ENCODE data around the gene SYNGR2.
"Not testable (repeated sequence)": the region's sequence is repeated elsewhere in the genome, so short reads cannot be mapped to it uniquely, and the experiment has no call there.

The SYNGR2 gene

DNA sequence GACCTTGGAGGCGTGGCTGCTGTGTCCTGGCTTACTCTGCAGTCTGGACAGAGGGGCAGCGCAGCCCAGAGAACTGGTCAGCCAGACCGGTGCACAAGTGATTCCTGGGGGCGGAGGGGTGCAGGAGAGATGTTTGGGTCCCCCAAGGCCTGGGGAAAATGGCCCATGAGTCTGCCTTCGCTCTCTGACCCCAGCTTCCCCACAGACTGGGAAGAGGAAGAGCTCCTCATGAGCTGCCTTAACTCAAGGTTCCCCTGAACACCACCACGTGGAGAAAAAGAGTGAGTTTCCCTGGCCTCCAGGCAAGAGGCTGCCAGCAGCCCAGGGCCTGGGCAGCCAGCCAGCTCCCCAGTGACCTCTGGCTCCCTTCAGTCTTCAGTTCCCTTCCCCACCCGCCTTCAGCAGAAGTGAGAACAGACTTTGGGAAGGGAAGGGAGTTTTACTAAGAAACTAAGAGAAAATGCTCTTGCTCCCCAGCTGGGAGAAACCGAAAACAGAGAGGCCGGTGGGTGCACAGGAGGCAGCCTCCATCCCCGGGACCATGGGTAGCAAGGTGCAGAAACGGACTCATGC lies 24.1 kb upstream of the SYNGR2 start:
- DNase-seq, result no peak

DNA sequence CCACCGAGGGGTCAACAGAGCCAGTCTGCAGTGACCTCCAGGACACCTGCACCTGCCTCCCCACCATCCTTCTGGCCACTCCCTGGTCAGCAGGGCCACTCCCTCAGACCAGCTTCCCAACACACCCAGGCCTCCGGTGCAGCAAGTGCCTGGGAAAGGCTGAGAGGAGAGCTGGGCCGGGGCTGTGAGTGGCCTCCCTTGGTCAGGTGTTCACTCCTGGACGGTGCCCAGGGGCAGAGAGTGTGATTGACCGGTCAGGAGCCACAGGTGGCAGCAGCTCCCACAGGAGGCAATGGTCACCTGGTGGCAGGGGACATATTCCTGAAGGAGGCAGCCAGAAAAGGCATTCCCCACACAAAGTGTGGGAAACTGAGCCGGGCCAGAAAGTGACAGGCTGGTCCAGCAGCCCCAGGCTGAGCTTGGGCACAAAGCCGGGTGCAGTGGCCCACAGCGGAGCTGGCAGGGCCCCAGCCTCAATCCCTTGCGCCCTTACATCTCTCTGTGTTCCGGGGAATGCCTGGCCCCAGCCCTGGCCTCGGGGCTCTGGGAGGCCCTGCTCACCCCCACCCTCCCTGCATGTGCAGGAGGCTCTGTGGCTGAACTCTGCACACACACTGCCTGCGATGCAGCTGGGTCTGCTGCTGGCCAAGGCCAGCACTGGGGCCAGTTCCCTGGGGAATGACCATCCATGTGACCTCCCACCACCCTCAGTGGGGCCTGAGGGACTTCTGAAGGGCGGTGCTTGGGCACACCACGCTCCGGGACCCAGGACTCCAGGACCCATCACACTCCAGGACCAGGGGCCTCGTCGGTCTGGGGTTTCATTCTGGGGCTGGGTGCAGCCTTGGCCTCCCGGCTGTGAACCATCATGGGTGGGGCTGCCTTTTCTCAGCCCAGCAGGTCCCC lies 23.4 kb upstream of the SYNGR2 start:
- no peak for DNase-seq

DNA sequence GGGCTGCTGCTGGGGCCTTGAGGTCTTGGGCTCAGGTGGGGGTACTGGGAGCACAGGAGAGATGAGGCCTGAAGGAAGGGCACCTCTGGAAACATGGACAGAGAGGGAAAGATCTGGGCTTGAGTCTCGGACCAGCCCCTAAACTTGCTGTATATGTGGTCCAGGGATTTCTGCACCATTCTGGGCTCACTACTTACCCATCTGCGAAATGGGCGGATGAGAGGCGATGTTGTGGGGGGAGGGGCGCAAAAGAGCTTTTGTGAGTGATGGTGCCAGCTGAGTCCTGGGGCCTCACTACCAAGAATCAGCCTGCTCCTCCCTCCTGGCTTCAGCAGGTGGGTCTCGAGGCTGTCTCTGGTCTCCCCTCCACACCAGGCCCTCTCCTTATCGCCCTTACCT lies 21.9 kb upstream of the SYNGR2 start:
- DNase-seq, result no peak

DNA sequence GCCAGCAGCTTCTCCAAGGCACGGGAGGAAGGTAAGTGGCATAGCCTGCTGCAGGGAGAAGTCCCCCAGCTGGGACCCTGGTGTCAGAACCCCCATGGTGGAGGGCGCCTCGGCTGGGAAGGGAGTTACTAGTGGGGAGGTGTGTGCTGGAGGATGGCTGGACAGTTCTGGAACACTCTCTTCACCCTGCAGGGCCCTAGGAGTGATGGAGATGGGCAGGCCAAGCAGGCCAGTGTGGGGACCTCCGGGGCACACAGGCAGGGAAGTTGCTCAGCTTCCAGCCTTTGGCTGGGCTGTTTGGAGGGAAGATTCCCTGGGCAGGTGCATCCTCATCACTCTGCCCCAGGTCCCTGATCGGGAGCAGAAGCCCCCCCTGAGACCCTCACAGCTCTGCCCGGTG lies 21.5 kb upstream of the SYNGR2 start:
- DNase-seq, result no peak

DNA sequence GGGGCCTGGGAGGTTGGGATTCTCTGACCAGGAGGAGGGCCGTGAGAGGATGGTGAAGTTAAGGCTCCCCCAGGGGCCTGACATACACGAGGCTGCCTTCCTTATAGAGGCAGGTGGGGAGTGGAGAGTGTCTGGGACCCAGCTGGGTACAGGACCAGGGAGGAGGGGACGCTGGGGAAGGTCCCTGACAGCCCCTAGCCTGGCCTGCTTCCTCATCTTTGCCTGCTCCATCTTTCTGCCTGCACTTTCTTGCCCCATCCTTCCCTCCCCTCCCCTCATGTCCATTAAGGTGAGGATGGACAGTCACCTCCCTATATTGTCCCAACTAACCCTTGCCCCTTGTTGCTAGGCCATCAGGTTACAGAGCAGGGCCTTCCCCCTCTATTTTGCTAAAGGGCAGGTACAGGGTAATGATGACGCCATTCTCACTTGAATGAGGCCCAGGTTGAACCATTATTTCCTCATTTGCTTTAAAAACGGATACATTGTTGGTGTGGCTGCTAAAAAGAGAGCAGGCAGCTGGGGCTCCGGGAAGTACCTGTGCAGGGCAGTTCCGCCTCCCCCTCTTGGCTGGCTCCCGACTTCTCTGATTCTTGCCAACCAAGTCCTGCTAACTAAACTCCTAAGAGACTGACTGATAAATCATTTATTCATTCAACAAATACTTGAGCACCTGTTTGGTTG lies 20.9 kb upstream of the SYNGR2 start:
- no peak for DNase-seq

GRCh38 chr17:78148286-78149016 lies 19.9 kb upstream of the SYNGR2 start:
- DNase-seq, result no peak

DNA sequence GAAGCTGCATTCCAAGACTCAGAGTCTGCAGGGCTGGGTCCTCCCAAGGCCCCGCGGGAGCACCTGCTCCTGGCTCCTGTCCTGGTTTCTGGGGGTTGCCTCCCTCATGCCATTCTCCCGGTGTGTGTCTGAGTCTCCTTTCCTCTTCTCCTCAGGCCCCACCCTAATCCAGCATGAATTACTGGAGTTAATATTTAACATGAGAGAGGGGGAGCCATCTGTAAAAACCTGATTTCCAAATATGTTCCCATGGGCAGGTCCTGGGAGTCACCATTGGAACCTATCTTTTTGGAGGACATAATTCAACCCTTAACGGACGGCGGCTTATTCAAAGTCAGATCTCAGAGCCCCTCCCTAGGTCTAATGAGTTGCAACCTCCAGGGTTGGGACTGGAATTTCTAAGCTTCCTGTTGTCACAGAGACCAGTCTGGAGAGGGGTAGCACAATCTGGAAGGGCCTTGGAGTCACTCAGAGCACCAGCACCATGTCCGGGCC lies 16.8 kb upstream of the SYNGR2 start:
- DNase-seq, result no peak

DNA sequence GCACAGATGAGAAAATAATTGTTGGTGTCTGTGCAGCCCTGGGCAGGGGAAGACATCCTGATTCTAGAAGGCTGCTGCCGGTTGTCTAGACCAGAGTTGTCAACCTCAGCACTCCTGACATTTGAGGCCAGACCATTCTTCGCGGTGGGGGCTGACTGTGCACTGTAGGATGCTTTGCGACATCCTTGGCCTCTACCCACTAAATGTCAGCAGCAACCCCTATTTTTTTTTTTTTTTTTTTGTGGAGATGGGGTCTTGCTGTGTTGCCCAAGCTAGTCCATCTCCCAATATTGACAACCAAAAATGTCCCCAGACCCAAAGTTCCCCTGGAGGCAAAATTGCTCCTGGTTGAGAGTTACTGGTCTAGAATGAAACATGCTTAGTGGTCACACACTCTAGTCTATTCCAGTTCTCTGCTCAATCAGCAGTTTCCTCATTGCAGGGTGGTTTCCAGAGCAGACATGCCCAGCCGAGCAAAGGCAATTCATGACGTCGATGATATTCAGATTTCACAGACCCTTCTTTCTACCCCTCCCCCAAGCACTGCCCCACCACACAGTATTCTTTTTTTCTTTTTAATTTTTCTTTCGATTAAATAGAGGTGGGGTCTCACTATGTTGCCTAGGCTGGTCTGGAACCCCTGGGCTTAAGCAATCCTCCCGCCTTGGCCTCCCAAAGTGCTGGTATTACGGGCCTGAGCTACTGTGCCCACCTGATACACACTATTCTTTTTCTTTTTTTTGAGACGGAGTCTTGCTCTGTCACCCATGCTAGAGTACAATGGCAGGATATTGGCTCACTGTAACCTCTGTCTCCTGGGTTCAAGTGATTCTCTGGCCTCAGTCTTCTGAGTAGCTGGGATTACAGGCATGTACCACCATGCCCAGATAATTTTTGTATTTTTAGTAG lies 13.2 kb upstream of the SYNGR2 start:
- no peak for DNase-seq

DNA sequence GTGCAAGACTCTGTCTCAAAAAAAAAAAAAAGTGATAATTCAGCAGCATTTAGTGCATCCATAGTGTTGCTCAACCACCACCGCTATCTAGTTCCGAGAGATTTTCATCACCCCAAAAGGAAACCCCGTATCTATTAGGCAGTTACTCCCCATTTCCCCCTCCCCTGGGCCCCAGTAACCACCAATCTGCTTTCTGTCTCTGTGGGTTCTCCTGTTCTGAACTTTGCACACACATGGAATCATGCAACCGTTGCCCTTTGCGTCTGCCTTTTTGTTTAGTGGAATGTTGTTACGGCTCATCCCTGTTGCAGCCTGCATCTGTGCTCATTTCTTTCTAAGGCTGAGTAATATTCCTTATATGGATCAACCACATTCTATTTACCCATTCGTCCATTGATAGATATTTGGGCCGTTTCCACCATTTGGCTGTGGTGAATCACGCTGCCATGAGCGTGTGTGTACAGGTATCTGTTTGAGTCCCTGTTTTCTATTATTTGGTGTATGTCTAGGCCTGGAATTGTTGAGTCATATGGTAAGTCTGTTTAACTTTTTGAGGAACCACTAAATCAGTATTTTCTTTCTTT lies 8.7 kb upstream of the SYNGR2 start:
- no peak for DNase-seq

DNA sequence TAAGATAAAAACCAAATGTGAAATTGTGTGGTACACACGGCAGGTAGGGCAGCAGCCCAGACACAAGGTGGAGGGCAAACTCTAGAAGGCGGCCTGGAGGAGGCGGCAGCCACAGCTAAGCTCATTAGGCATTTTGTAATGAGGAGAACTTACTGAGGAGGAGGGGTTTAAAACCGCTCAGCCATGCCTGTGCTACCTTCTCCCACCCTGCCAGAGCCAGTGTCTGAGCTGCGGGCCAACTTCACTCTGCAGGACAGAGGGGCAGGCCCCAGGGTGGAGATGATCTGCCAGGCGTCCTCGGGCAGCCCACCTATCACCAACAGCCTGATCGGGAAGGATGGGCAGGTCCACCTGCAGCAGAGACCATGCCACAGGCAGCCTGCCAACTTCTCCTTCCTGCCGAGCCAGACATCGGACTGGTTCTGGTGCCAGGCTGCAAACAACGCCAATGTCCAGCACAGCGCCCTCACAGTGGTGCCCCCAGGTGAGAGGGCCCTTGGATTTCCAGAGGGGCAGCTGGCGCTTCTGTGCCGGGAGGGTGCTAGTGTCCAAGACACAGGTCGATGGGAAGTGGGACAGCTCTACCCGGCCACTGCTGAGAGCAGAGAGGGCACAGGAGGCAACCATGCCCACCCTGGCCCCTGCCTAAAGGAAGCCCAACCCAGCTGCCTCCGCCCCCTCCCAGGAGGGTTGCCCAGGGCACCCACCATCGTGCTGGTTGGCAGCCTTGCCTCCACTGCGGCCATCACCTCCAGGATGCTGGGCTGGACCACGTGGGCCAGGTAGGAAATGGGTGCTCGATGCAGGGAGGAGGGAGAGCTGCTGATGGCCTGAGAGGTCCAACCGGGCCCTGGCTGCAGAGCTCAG lies 4.3 kb upstream of the SYNGR2 start:
- DNase-seq, result no peak

GRCh38 chr17:78164748-78165607 lies 3.4 kb upstream of the SYNGR2 start:
- DNase-seq, result no peak

DNA sequence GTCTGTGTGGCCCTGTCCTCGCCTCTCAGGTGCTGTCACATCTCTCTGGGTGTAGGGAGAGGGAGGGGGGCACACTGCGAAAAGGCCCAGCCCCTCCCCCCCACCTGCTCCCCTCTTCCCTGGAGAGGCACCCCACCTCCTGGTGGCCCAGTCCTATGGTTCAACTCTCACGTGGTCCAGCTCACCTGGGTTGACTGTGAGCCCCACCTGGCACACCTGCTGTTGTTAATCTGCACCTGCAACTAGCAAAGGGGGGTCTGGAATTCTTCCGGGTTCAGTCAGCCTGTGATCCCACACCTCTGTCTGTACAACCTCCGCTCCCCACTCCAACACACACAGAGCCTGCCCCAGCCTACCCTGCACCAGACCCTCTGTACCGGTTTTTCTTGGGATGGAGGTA lies 2.0 kb upstream of the SYNGR2 start:
- no peak for DNase-seq

DNA sequence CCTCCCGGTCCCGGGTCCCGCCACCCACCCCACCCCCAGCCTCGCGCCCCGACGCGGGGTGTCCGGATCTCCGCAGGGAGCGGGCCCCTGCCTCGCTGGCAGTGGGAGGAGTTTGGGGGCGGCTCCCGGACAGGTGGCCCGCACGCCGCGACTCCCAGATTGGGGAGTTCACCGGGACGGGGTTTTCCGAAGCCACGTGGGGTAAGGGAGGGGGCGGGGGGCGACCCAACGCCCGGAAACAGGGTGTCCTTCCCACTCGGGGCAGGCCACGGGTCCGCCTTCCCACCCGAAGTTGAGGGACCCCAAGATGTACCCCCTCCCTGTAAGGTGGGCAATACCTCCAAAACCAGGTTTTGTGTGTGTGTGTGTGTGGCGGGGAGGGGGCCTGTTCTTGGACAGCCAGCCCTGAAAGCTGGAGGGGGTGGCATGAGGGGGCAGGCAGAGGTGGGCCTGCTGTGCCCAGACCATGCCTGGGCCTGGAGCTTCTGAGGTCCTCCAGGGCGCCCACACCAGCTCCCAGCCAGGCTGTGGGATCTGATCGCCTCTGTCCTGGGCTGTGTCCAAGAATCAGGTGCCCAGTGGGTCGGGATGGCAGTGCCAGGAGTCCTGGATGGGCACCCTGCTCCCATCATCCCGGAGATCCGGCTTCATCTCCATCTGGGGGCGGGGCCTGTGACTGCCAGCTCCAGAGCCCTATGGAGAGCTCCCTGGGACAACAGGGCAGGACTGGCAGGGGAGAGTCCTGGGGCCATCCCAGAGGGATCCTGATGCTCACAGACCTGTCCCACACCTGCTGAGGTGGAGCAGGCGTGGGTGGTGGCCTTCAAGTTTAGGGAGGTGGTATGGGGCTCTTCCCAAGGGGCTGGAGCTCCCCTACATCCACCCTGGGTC lies 767 bp downstream of the SYNGR2 start:
- no peak for DNase-seq

GRCh38 chr17:78170692-78171590 lies 2.6 kb downstream of the SYNGR2 start:
- no peak for DNase-seq

- DNase-seq, result not testable (repeated sequence)
Observed at GRCh38 chr17:78171591-78172248, 3.3 kb downstream of the SYNGR2 start.

- no peak for DNase-seq
Observed at GRCh38 chr17:78172249-78173051, 4.1 kb downstream of the SYNGR2 start.
